ENCODE measurements around the gene TNFRSF13B.

The TNFRSF13B gene

GRCh38 chr17:16940116-16940881 is 31.6 kb downstream of the TNFRSF13B start:
- DNase-seq (ENCODE audit: low read depth) = no peak

DNA sequence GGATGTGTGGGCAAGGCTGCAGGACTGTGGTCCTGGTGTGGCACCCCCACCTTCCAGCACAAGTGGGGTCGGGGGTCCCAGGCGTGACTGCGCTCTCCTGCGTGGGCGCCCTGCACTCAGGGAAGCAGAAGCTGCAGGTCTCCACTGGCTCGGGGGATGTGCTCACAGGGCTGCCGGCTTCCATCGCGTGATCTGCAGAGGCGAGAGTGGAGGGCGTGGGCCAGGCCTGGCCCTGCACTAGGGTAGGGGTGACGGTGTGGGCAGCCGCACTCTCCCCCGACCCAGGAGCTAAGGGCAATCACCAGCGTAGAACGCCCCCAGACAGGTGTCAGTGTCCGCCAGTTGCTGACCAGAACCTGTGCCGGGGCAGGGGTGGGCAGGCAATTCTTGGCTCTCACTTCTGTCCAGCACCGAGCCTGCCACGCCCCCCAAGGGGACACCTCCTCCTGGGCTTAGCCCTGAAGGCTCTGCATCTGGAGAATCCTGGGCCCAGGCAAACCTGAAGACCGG is 32.3 kb downstream of the TNFRSF13B start:
- no peak for TF ChIP-seq CTCF (IDR thresholded peaks at IDR 0.05; ENCODE audit: low read depth, low read length, missing control alignments)
- in situ Hi-C loops (cut with HindIII; ENCODE audit: low sequenced_read_pairs) = no loop called here
- no peak for DNase-seq (ENCODE audit: low read depth)
- no peak overlapping the region for H3K4me3 ChIP-seq (ENCODE audit: low read depth, low read length)

More at GRCh38 chr17:16940116-16940881, 31.6 kb downstream of the TNFRSF13B start:
- in situ Hi-C loops (cut with HindIII; ENCODE audit: low sequenced_read_pairs) = no loop called here
- no peak for TF ChIP-seq CTCF (IDR thresholded peaks at IDR 0.05; ENCODE audit: low read depth, low read length, missing control alignments)
- no peak overlapping the region for H3K4me3 ChIP-seq (ENCODE audit: low read depth, low read length)

DNA sequence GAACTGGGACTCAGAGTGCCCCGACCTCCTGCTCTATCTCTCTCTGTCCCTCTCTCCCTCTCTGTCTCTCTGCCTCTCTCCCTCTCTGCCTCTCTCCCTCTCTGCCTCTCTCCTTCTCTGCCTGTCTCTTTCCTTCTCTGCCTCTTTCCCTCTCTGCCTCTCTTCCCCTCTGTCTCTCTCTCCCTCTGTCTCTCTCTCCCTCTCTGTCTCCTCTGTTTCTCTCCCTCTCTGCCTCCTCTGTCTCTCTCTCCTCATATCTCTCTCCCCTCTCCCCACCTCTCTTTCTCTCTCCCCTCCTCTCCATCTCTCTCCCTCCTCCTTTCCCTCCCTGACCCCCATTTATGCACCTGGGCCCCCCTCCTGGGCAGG is 32.7 kb downstream of the TNFRSF13B start:
- no peak overlapping the region for H3K4me3 ChIP-seq (ENCODE audit: low read depth, low read length)
- no peak for DNase-seq (ENCODE audit: low read depth)
- in situ Hi-C loops (cut with HindIII; ENCODE audit: low sequenced_read_pairs) = no loop called here
- TF ChIP-seq CTCF (IDR thresholded peaks at IDR 0.05; ENCODE audit: low read depth, low read length, missing control alignments) = no peak

GRCh38 chr17:16938496-16939207 is 33.3 kb downstream of the TNFRSF13B start:
- in situ Hi-C loops (cut with HindIII; ENCODE audit: low sequenced_read_pairs) = no loop called here
- no peak overlapping the region for H3K4me3 ChIP-seq (ENCODE audit: low read depth, low read length)
- TF ChIP-seq CTCF (IDR thresholded peaks at IDR 0.05; ENCODE audit: low read depth, low read length, missing control alignments) = no peak
- DNase-seq (ENCODE audit: low read depth) = no peak

DNA sequence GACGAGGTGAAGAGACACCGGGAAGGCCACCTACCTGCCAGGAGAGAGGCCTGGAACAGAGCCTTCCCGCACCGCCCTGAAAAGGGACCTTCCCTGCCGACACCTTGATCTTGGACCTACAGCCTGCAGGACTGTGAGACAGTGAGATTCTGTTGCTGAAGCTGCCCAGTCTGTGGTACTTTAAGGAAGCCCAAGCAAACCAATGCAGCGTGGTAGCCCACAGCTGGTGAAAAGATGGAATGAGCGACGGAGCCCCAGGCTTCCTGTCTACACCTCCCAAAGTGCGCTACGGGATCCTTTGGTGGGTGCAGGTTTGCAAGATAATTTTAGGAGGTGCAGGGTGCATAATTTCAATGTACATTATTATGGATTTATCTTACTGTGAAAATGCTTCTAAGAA is 33.9 kb downstream of the TNFRSF13B start:
- H3K4me3 ChIP-seq (ENCODE audit: low read depth, low read length) = no peak overlapping the region
- no peak for DNase-seq (ENCODE audit: low read depth)
- no peak for TF ChIP-seq CTCF (IDR thresholded peaks at IDR 0.05; ENCODE audit: low read depth, low read length, missing control alignments)

DNA sequence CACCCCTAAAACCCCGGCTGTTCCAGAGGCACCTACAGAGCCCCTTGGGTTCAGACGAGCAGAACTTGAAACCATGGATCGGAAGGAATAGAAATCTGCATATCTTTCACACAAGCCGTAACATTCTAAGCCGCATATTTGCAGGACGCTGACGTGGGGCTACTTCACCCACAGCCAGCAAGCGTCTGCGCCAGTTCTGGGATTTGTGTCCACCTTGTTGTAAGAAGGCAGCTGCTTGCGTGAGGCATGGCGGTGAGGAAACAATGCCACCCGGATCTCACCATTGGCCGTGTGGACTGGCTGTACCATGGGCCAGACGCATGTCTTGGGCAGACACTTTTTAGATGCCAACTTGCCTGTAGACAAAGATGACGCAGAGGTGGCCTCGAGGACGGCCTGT is 34.5 kb downstream of the TNFRSF13B start:
- no peak for DNase-seq (ENCODE audit: low read depth)
- H3K4me3 ChIP-seq (ENCODE audit: low read depth, low read length) = no peak overlapping the region
- in situ Hi-C loops (cut with HindIII; ENCODE audit: low sequenced_read_pairs) = no loop called here
- no peak for TF ChIP-seq CTCF (IDR thresholded peaks at IDR 0.05; ENCODE audit: low read depth, low read length, missing control alignments)

More for the DNA sequence above, 33.9 kb downstream of the TNFRSF13B start:
- in situ Hi-C loops (cut with HindIII; ENCODE audit: low sequenced_read_pairs) = no loop called here
